HCT116 (cell line): Measurements from ENCODE around the gene ABCC5. TPM values are rescaled to one million over a fixed set of nuclear protein-coding genes. Genes with fewer than 3 reads are reported as not detected.

Experiments used
- ATAC-seq: fragments of 200-7000 bp; cut with Tn5 transposase; 2 replicates; pipeline ENCODE4 v1.9.1; 2020; ENCODE audit warnings: mild to moderate bottlenecking, moderate library complexity
- BruUV-seq: library from RNA; stranded (reverse); fragments of 400-500 nt; replicated peaks from 2 replicates; lab custom pipeline; 2021; lab: Mats Ljungman, UMichigan
- CTCF ChIA-PET: fragments of 300-600 bp; sonication (Branson Sonifier 250); formaldehyde crosslinking; loops from one replicate; lab custom pipeline; 2021; ENCODE audit warnings: antibody characterized with exemption; lab: Charles Lee
- POLR2A ChIA-PET: fragments of 300-600, 350-600 bp; sonication (Branson Sonifier 250); formaldehyde crosslinking; loops from one replicate; lab custom pipeline; 2021; ENCODE audit warnings: antibody characterized with exemption; lab: Charles Lee
- RAD21 ChIA-PET, 2 experiments: fragments of 300-600 bp; sonication (Branson Sonifier 250); formaldehyde crosslinking; loops; one replicate each; lab custom pipeline; 2023; ENCODE audit warnings: low total read pairs in 2 of 2; ENCODE audit not compliant: uncharacterized antibody in 2 of 2, unreplicated experiment in 2 of 2, low non-redundant PET in 1 of 2; lab: Charles Lee
- DNase-seq: peaks from one replicate; pipeline ENCODE4 v3.0.0-alpha.2; 2010; ENCODE audit warnings: low read depth, low spot score
- H2AFZ ChIP-seq: fragments of 200-600 bp; shearing (Covaris generic), sonication (generic); 2 replicates; pipeline ENCODE4 v1.6.1; 2017; ENCODE audit warnings: low read depth, mixed run types, mixed read lengths, antibody characterized with exemption, low read length; ENCODE audit not compliant: poor library complexity, severe bottlenecking
- H3K27ac ChIP-seq: 2 replicates; pipeline ENCODE4 v1.5.1; 2012; ENCODE audit warnings: low read depth, low read length
- H3K27me3 ChIP-seq: fragments of 200-600 bp; sonication (generic); 2 replicates; pipeline ENCODE4 v1.6.1; 2016; ENCODE audit warnings: mixed run types, low read length, mixed read lengths; ENCODE audit not compliant: insufficient read depth
- H3K36me3 ChIP-seq, 2 experiments: fragments of 200-500 bp in 1 of 2; fragments of 200-600 bp in 1 of 2; sonication (Bioruptor generic) in 1 of 2; sonication (generic) in 1 of 2; 2 replicates each; pipeline versions ENCODE4 v1.5.1 to v1.6.1; 2014 to 2016; ENCODE audit warnings: low read length in 2 of 2, inconsistent platforms in 1 of 2, mixed read lengths in 1 of 2, mixed run types in 1 of 2; ENCODE audit not compliant: insufficient read depth in 2 of 2, control insufficient read depth in 1 of 2
- H3K4me1 ChIP-seq, 2 experiments: fragments of 200-600 bp in 1 of 2; sonication (generic) in 1 of 2; 2 replicates each; pipeline versions ENCODE4 v1.5.1 to v1.6.1; 2012 to 2017; ENCODE audit warnings: low read length in 2 of 2, inconsistent platforms in 1 of 2, mild to moderate bottlenecking in 1 of 2, mixed read lengths in 1 of 2, mixed run types in 1 of 2, moderate library complexity in 1 of 2; ENCODE audit not compliant: insufficient read depth in 2 of 2, control insufficient read depth in 1 of 2
- H3K4me2 ChIP-seq: fragments of 200-600 bp; sonication (generic); 2 replicates; pipeline ENCODE4 v1.6.1; 2017; ENCODE audit warnings: mixed run types, low read length, mixed read lengths
- H3K4me3 ChIP-seq, 2 experiments: fragments of 200-600 bp in 1 of 2; sonication (generic) in 1 of 2; replicated peaks in 1 of 2; 2 replicates each; pipeline ENCODE4 v1.5.1; 2011 to 2016; ENCODE audit warnings: low read length in 2 of 2, control low read depth in 1 of 2, low read depth in 1 of 2, mild to moderate bottlenecking in 1 of 2, mixed read lengths in 1 of 2, mixed run types in 1 of 2
- H3K79me2 ChIP-seq: fragments of 200-600 bp; sonication (generic); 2 replicates; pipeline ENCODE4 v1.6.1; 2017; ENCODE audit warnings: mild to moderate bottlenecking, mixed run types, low read length, moderate library complexity, mixed read lengths; ENCODE audit not compliant: insufficient read depth
- H3K9ac ChIP-seq: fragments of 200-600 bp; sonication (generic); 2 replicates; pipeline ENCODE4 v1.6.1; 2016; ENCODE audit warnings: low read length, mixed read lengths
- H3K9me2 ChIP-seq: fragments of 200-600 bp; sonication (generic), shearing (Covaris generic); 2 replicates; pipeline ENCODE4 v1.6.1; 2017; ENCODE audit warnings: mixed run types, mild to moderate bottlenecking, moderate library complexity; ENCODE audit not compliant: insufficient read depth
- H3K9me3 ChIP-seq, 2 experiments: fragments of 200-500 bp in 1 of 2; fragments of 200-600 bp in 1 of 2; sonication (Bioruptor generic) in 1 of 2; sonication (generic) in 1 of 2; 2 replicates each; pipeline ENCODE4 v1.6.1; 2014 to 2017; ENCODE audit warnings: low read length in 2 of 2, mixed read lengths in 2 of 2, inconsistent platforms in 1 of 2, low read depth in 1 of 2, mild to moderate bottlenecking in 1 of 2, mixed run types in 1 of 2, moderate library complexity in 1 of 2; ENCODE audit not compliant: control insufficient read depth in 1 of 2, insufficient read depth in 1 of 2
- H4K20me1 ChIP-seq: fragments of 200-600 bp; sonication (generic), shearing (Covaris generic); 2 replicates; pipeline ENCODE4 v1.6.1; 2017; ENCODE audit warnings: mixed run types, mild to moderate bottlenecking, moderate library complexity; ENCODE audit not compliant: insufficient read depth
- ATF3 ChIP-seq: IDR thresholded peaks from 2 replicates; pipeline ENCODE4 v1.6.1; 2012
- CBX3 ChIP-seq: IDR thresholded peaks from 2 replicates; pipeline ENCODE4 v1.6.1; 2012; ENCODE audit warnings: low read depth
- CEBPB ChIP-seq: IDR thresholded peaks from 2 replicates; pipeline ENCODE4 v1.6.1; 2012; ENCODE audit warnings: low read depth
- CTCF ChIP-seq, 3 experiments: fragments of 200-600 bp in 1 of 3; sonication (generic) in 1 of 3; IDR thresholded peaks in 2 of 3; conservative IDR thresholded peaks in 1 of 3; 2 replicates each; pipeline ENCODE4 v1.5.1; 2012 to 2017; ENCODE audit warnings: low read depth in 2 of 3, low read length in 2 of 3, antibody characterized with exemption in 1 of 3, borderline replicate concordance in 1 of 3, control low read depth in 1 of 3, mild to moderate bottlenecking in 1 of 3, mixed read lengths in 1 of 3, mixed run types in 1 of 3, moderate library complexity in 1 of 3; ENCODE audit not compliant: insufficient read depth in 1 of 3
- EGR1 ChIP-seq: IDR thresholded peaks from 2 replicates; pipeline ENCODE4 v1.6.1; 2012; ENCODE audit warnings: low read depth
- ELF1 ChIP-seq: IDR thresholded peaks from 2 replicates; pipeline ENCODE4 v1.6.1; 2012; ENCODE audit warnings: low read depth, borderline replicate concordance
- EZH2phosphoT487 ChIP-seq: fragments of 200-600 bp; IDR thresholded peaks from 2 replicates; pipeline ENCODE4 v1.6.1; 2018; ENCODE audit warnings: antibody characterized with exemption, borderline replicate concordance
- JUND ChIP-seq: IDR thresholded peaks from 2 replicates; pipeline ENCODE4 v1.6.1; 2012
- POLR2AphosphoS5 ChIP-seq: IDR thresholded peaks from 2 replicates; pipeline ENCODE4 v1.6.1; 2011; ENCODE audit warnings: mild to moderate bottlenecking, low read depth, low read length, moderate library complexity
- RAD21 ChIP-seq: IDR thresholded peaks from 2 replicates; pipeline ENCODE4 v1.6.1; 2012; ENCODE audit warnings: low read depth, mild to moderate bottlenecking
- SP1 ChIP-seq: IDR thresholded peaks from 2 replicates; pipeline ENCODE4 v1.6.1; 2012; ENCODE audit warnings: low read depth
- SRF ChIP-seq: IDR thresholded peaks from 2 replicates; pipeline ENCODE4 v1.6.1; 2012; ENCODE audit warnings: low read depth
- TCF7L2 ChIP-seq: IDR thresholded peaks from 2 replicates; pipeline ENCODE4 v1.7.0; 2011; ENCODE audit warnings: borderline replicate concordance, inconsistent platforms; ENCODE audit not compliant: insufficient read depth, insufficient read length; ENCODE audit errors: extremely low read depth
- YY1 ChIP-seq: IDR thresholded peaks from 2 replicates; pipeline ENCODE4 v1.6.1; 2011; ENCODE audit warnings: low read length, low read depth, moderate library complexity, mild to moderate bottlenecking; ENCODE audit not compliant: insufficient replicate concordance; ENCODE audit errors: extremely low read depth
- ZFX ChIP-seq: fragments of 450-650 bp; IDR thresholded peaks from 2 replicates; pipeline ENCODE4 v1.6.1; 2017
- ZNF274 ChIP-seq: fragments of 200-500 bp; sonication (Bioruptor generic); IDR thresholded peaks from 2 replicates; pipeline ENCODE4 v1.6.1; 2014; ENCODE audit warnings: mild to moderate bottlenecking, low read depth, low read length, inconsistent platforms
- intact Hi-C: fragments of 100-400 bp; cut with micrococcal nuclease; formaldehyde crosslinking; loops from 2 replicates; pipeline ENCODE4 v1.10.0; 2022
- total RNA-seq: library from RNA; stranded (reverse); gene quantifications from one replicate; pipeline ENCODE4 v1.2.1, GENCODE V29; 2021; ENCODE audit not compliant: unreplicated experiment
- TF ChIP-seq, protein P1 (sequence below): IDR thresholded peaks from 2 replicates; pipeline ENCODE4 v1.6.1; 2012
- TF ChIP-seq, protein P2 (sequence below): IDR thresholded peaks from 2 replicates; pipeline ENCODE4 v1.6.1; 2011; ENCODE audit warnings: mild to moderate bottlenecking, low read length, moderate library complexity; ENCODE audit not compliant: insufficient replicate concordance; ENCODE audit errors: extremely low read depth

ABCC5 gene
- total RNA-seq, 1 experiment from 2014 or later: 16.9 TPM

DNA sequence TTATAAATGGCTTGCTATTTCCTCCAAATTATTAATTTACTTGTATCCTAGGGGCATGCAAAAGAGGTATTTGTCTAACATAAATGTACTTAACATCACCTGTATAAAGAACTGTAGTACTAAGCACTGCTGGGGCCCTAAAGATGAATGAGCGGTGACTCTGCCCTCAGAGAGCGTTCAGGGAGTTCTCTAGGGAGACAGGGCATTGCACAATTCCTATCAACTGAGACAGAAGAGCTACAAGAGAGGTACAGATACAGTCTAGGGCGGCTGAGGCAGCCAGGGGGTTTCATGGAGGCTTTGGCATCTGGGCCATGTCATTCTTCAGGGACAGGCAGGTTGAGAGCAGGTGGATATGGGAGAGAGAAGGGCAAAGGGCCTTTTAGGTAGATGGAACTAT lies 93.1 kb downstream of the ABCC5 start:
- Histone ChIP-seq H4K20me1 (no peaks in the 10 kb centered on the region), H3K79me2 (no peaks in the 10 kb centered on the region), H3K36me3 (peaks cover 3 to 4% of the 10 kb centered on the region in 2 experiments; a peak in 2 of 4 replicates), H2AFZ (no peak overlapping the region), H3K9me3 (no peaks in the 10 kb centered on the region), H3K4me2 (no peak overlapping the region), H3K9me2 (no peaks in the 10 kb centered on the region), H3K4me3 (no peak overlapping the region), H3K27me3 (no peaks in the 10 kb centered on the region), H3K4me1 (no peaks in the 10 kb centered on the region), H3K9ac (no peak overlapping the region), H3K27ac (no peak overlapping the region)
- no peak for TF ChIP-seq ZNF274
- no peak for TF ChIP-seq SRF
- TF ChIP-seq SP1: no peak
- no peak for TF ChIP-seq RAD21
- TF ChIP-seq TCF7L2: no peak
- TF ChIP-seq YY1: no peak
- no peak for TF ChIP-seq CEBPB
- TF ChIP-seq ATF3: no peak
- TF ChIP-seq CBX3: no peak
- TF ChIP-seq, protein P1, sequence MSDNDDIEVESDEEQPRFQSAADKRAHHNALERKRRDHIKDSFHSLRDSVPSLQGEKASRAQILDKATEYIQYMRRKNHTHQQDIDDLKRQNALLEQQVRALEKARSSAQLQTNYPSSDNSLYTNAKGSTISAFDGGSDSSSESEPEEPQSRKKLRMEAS: no peak
- no peak for TF ChIP-seq EZH2phosphoT487
- TF ChIP-seq, protein P2, sequence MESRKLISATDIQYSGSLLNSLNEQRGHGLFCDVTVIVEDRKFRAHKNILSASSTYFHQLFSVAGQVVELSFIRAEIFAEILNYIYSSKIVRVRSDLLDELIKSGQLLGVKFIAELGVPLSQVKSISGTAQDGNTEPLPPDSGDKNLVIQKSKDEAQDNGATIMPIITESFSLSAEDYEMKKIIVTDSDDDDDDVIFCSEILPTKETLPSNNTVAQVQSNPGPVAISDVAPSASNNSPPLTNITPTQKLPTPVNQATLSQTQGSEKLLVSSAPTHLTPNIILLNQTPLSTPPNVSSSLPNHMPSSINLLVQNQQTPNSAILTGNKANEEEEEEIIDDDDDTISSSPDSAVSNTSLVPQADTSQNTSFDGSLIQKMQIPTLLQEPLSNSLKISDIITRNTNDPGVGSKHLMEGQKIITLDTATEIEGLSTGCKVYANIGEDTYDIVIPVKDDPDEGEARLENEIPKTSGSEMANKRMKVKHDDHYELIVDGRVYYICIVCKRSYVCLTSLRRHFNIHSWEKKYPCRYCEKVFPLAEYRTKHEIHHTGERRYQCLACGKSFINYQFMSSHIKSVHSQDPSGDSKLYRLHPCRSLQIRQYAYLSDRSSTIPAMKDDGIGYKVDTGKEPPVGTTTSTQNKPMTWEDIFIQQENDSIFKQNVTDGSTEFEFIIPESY: no peak
- TF ChIP-seq JUND: no peak
- TF ChIP-seq EGR1: no peak
- no peak for TF ChIP-seq POLR2AphosphoS5
- TF ChIP-seq ZFX: no peak
- no peak for TF ChIP-seq ELF1
- no peak for TF ChIP-seq CTCF (IDR thresholded peaks at IDR 0.05 in 2 of 3, conservative IDR thresholded peaks at IDR 0.05 in 1 of 3; ENCODE audit: borderline replicate concordance in 1 of 3, insufficient read depth in 1 of 3, low read depth in 2 of 3, low read length in 2 of 3)
- ChIA-PET POLR2A (no interaction called here), RAD21 (interaction anchor here in 1 of 2 experiments (0.6 kb wide), 1 partner anchor 8 kb away, joined by 4 read pairs; no protein-coding TSS in a partner anchor), CTCF (no interaction called here)
- no peak for DNase-seq
- no peak for ATAC-seq
- intact Hi-C loops: no loop called here
- BruUV-seq: no TSS peak
